Measurements from ENCODE around the gene CPNE1. TPM values are rescaled to one million over a fixed set of nuclear protein-coding genes. Genes with fewer than 3 reads are reported as not detected.

Gene CPNE1
- total and polyA plus RNA-seq, 10 of the 15 experiments (the other 5 are each of a cell fraction or from before 2014, with no cell fraction given), result 84.9 to 209 (median 146) TPM

- TF ChIP-seq ZNF592 (IDR thresholded peaks at IDR 0.05) (no peak), SREBF2 (IDR thresholded peaks at IDR 0.05; ENCODE audit: low read length) (peak; percentile 41; the same call in 1 of the 2 replicates), ZBED1 (IDR thresholded peaks at IDR 0.05; ENCODE audit: borderline replicate concordance) (no peak), RCOR1 (conservative IDR thresholded peaks at IDR 0.05; ENCODE audit: low read depth, low read length) (no peak), SMC3 (IDR thresholded peaks at IDR 0.05; ENCODE audit: borderline replicate concordance, low read length) (0 out of 2 replicates have a peak, but pooled peaks have one; percentile 0), NR2C2 (IDR thresholded peaks at IDR 0.05; ENCODE audit: borderline replicate concordance, control insufficient read depth, insufficient read length, low read depth) (peak; percentile 83), RELA (IDR thresholded peaks at IDR 0.05; ENCODE audit: borderline replicate concordance, partially characterized antibody) (peak; percentile 19), EGR1 (IDR thresholded peaks at IDR 0.05; ENCODE audit: borderline replicate concordance in 1 of 2, low read depth in 2 of 2, low read length in 2 of 2) (peak in 1 of 2 experiments; percentile 49; a peak in 1 of 3 replicates), IKZF1 (conservative IDR thresholded peaks at IDR 0.05) (peak; percentile 79), POU2F2 (IDR thresholded peaks at IDR 0.05; ENCODE audit: borderline replicate concordance, low read depth, low read length) (peak; percentile 70; the same call in 2 of the 3 replicates), SRF (IDR thresholded peaks at IDR 0.05; ENCODE audit: low read depth in 2 of 2, low read length in 2 of 2) (peak in 1 of 2 experiments; percentile 72; a peak in 1 of 4 replicates), ZBTB11 (CRISPR knock-in tag; IDR thresholded peaks at IDR 0.05) (peak; percentile 55; the same call in 1 of the 2 replicates), TCF12 (IDR thresholded peaks at IDR 0.05; ENCODE audit: low read depth, low read length) (peak; percentile 65; the same call in 1 of the 2 replicates), CHD2 (IDR thresholded peaks at IDR 0.05; ENCODE audit: borderline replicate concordance, low read depth, low read length) (no peak), NR2F1 (conservative IDR thresholded peaks at IDR 0.05) (peak; percentile 64), HSF1 (IDR thresholded peaks at IDR 0.05; ENCODE audit: low read depth, low read length) (no peak)
- TF ChIP-seq, protein P1, sequence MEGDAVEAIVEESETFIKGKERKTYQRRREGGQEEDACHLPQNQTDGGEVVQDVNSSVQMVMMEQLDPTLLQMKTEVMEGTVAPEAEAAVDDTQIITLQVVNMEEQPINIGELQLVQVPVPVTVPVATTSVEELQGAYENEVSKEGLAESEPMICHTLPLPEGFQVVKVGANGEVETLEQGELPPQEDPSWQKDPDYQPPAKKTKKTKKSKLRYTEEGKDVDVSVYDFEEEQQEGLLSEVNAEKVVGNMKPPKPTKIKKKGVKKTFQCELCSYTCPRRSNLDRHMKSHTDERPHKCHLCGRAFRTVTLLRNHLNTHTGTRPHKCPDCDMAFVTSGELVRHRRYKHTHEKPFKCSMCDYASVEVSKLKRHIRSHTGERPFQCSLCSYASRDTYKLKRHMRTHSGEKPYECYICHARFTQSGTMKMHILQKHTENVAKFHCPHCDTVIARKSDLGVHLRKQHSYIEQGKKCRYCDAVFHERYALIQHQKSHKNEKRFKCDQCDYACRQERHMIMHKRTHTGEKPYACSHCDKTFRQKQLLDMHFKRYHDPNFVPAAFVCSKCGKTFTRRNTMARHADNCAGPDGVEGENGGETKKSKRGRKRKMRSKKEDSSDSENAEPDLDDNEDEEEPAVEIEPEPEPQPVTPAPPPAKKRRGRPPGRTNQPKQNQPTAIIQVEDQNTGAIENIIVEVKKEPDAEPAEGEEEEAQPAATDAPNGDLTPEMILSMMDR (IDR thresholded peaks at IDR 0.05 in 2 of 3, conservative IDR thresholded peaks at IDR 0.05 in 1 of 3; ENCODE audit: control insufficient read depth in 2 of 3, extremely low read depth in 1 of 3, insufficient read depth in 1 of 3, low read depth in 3 of 3, low read length in 3 of 3), result peak; percentile 13 to 24 (median 18); a peak in 3 of 6 replicates
Measured at GRCh38 chr20:35699127-35699956, 34.6 kb upstream of the CPNE1 start, which contains the start of the genes NFS1 and ROMO1 (continued).

Data from GM12878 (cell line).